ENCODE data around the gene INO80E.

DNA sequence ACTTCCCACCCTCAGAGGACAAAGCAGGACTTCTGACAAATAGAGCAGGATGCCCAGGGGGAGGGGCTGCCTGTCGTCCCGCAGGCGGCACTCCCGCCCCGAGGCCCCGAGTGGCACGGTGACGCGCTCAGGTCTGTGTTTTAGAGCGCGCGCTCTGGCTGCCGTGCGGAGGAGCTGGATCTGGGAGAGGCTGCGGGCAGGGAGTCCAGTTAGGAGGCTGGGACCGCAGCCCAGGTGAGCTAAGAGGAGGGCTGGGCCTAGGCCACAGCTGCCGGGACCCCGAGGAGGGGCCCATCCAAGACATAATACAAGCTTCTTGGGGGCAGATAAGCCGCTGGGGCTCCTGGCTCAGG, 8.4 kb downstream of the INO80E start:
- TF ChIP-seq POLR2A (IDR thresholded peaks at IDR 0.05), result no peak
- TF ChIP-seq, protein P1, sequence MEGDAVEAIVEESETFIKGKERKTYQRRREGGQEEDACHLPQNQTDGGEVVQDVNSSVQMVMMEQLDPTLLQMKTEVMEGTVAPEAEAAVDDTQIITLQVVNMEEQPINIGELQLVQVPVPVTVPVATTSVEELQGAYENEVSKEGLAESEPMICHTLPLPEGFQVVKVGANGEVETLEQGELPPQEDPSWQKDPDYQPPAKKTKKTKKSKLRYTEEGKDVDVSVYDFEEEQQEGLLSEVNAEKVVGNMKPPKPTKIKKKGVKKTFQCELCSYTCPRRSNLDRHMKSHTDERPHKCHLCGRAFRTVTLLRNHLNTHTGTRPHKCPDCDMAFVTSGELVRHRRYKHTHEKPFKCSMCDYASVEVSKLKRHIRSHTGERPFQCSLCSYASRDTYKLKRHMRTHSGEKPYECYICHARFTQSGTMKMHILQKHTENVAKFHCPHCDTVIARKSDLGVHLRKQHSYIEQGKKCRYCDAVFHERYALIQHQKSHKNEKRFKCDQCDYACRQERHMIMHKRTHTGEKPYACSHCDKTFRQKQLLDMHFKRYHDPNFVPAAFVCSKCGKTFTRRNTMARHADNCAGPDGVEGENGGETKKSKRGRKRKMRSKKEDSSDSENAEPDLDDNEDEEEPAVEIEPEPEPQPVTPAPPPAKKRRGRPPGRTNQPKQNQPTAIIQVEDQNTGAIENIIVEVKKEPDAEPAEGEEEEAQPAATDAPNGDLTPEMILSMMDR (IDR thresholded peaks at IDR 0.05), result no peak

Measured in body of pancreas (tissue), 4 donors.